NCI-H1105 treated with DMSO at 0.1 percent for 48 hours (cell line): ENCODE results near the gene EYA2.
"Not testable (repeated sequence)": the region's sequence is repeated elsewhere in the genome, so short reads cannot be mapped to it uniquely, and the experiment has no call there.

Experiments
- DNase-seq: peaks from one replicate; lab custom pipeline; 2025; lab: John Stamatoyannopoulos, UW

EYA2 gene

GRCh38 chr20:47204850-47205122 lies 310.1 kb downstream of the EYA2 start:
- not testable (repeated sequence) for DNase-seq

GRCh38 chr20:47205577-47206123 lies 311.0 kb downstream of the EYA2 start:
- peak; percentile 30 for DNase-seq

GRCh38 chr20:47206552-47206951 lies 311.9 kb downstream of the EYA2 start:
- DNase-seq, result not testable (repeated sequence)

- DNase-seq, result no peak
Measured at GRCh38 chr20:47206962-47207641, 312.5 kb downstream of the EYA2 start.

- no peak for DNase-seq
Measured at GRCh38 chr20:47208534-47209174, 314.0 kb downstream of the EYA2 start.

- no peak for DNase-seq
Measured at GRCh38 chr20:47209982-47210381, 315.3 kb downstream of the EYA2 start.

GRCh38 chr20:47210470-47210869 lies 315.8 kb downstream of the EYA2 start:
- no peak for DNase-seq

GRCh38 chr20:47211036-47211435 lies 316.4 kb downstream of the EYA2 start:
- no peak for DNase-seq

GRCh38 chr20:47212606-47213207 lies 318.1 kb downstream of the EYA2 start:
- DNase-seq, result no peak

GRCh38 chr20:47213966-47214365 lies 319.3 kb downstream of the EYA2 start:
- DNase-seq, result no peak

- no peak for DNase-seq
Measured at GRCh38 chr20:47215653-47216397, 321.2 kb downstream of the EYA2 start.

GRCh38 chr20:47216819-47217410 lies 322.3 kb downstream of the EYA2 start:
- no peak for DNase-seq

GRCh38 chr20:47217482-47218446 lies 323.1 kb downstream of the EYA2 start:
- no peak for DNase-seq

GRCh38 chr20:47220161-47220582 lies 325.5 kb downstream of the EYA2 start:
- DNase-seq, result peak; percentile 23

GRCh38 chr20:47221036-47221625 lies 326.5 kb downstream of the EYA2 start:
- DNase-seq, result no peak

GRCh38 chr20:47222468-47223119 lies 328.0 kb downstream of the EYA2 start:
- DNase-seq, result no peak

GRCh38 chr20:47223896-47224295 lies 329.3 kb downstream of the EYA2 start:
- DNase-seq, result no peak

- DNase-seq, result no peak
Measured at GRCh38 chr20:47224300-47224791, 329.7 kb downstream of the EYA2 start.

GRCh38 chr20:47224857-47225256 lies 330.2 kb downstream of the EYA2 start:
- DNase-seq, result no peak

GRCh38 chr20:47225458-47225857 lies 330.8 kb downstream of the EYA2 start:
- DNase-seq, result no peak
